GM10266 (cell line): ENCODE data around the gene KCNH3.

Source experiments
- DNase-seq: peaks from one replicate; pipeline ENCODE4 v3.0.0; 2012; ENCODE audit errors: extremely low spot score
- TF ChIP-seq, protein P1 (sequence below): IDR thresholded peaks from 2 replicates; pipeline ENCODE4 v1.5.1; 2012; ENCODE audit warnings: mild to moderate bottlenecking, low read depth; ENCODE audit not compliant: control insufficient read depth, insufficient read depth; ENCODE audit errors: missing control alignments

The KCNH3 gene

DNA sequence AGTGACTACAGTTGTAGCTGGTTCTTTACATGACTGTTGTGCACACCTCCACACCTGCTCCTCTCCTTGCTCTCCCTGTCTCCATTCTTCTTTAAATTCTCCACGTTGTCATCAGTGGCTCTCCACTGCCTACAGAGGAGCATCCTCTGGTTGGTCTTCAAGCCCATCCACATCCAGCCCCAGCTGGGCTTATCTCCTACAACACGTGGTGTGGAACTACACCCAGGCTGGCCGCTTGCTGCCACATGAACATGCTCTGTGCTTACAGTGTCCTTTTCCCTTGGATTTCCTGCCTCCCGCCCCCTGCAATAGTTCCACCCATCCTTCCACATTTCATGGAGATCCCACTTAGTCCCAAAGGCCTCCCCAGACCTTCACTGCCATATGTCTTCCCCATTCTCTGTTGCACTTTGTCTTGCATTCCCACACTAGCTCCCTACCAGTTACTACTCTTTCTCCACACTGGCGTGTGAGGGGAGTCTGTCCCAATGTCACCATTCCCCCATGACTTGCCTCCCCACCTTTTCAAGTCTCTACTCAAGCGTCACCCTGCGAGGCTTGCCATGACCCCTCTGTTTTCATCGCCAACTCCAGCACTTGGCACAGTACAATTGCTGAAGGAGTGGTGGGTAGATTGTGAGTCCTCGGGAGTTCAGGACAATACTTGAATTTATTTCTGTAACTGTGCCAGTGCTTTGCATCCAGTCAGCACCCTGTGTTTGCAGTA lies 38.9 kb downstream of the KCNH3 start:
- TF ChIP-seq, protein P1, sequence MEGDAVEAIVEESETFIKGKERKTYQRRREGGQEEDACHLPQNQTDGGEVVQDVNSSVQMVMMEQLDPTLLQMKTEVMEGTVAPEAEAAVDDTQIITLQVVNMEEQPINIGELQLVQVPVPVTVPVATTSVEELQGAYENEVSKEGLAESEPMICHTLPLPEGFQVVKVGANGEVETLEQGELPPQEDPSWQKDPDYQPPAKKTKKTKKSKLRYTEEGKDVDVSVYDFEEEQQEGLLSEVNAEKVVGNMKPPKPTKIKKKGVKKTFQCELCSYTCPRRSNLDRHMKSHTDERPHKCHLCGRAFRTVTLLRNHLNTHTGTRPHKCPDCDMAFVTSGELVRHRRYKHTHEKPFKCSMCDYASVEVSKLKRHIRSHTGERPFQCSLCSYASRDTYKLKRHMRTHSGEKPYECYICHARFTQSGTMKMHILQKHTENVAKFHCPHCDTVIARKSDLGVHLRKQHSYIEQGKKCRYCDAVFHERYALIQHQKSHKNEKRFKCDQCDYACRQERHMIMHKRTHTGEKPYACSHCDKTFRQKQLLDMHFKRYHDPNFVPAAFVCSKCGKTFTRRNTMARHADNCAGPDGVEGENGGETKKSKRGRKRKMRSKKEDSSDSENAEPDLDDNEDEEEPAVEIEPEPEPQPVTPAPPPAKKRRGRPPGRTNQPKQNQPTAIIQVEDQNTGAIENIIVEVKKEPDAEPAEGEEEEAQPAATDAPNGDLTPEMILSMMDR = no peak
- DNase-seq = no peak

DNA sequence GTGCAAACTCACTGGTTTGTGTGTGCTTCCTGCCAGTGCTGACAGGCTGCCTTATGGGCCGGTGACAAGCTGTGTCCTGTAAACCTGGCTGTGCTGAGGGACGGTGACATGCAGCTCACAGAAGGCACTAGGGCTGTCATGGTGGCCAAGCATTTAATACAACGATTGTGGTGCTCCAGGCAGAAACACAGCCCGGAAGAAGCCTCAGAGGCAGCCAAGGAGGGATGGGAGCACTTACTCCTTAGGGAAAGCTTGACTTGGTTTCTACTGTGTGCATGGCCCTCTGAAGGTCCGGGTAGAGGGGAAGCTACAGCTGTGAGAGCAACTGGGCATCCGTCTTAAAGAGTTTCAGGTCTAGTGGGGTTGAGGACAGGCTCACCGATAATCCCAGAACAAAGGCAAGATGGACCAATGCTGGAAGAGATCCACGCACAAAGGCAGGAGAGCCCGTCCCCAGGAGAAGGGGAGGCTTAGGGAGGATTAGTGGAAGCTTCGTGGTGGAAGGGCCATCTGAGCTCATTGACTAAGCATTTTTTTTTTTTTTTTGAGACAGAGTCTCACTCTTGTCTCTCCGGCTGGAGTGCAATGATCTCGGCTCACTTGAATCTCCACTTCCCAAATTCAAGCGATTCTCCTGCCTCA lies 39.8 kb downstream of the KCNH3 start:
- DNase-seq = no peak
- TF ChIP-seq, protein P1 = no peak

DNA sequence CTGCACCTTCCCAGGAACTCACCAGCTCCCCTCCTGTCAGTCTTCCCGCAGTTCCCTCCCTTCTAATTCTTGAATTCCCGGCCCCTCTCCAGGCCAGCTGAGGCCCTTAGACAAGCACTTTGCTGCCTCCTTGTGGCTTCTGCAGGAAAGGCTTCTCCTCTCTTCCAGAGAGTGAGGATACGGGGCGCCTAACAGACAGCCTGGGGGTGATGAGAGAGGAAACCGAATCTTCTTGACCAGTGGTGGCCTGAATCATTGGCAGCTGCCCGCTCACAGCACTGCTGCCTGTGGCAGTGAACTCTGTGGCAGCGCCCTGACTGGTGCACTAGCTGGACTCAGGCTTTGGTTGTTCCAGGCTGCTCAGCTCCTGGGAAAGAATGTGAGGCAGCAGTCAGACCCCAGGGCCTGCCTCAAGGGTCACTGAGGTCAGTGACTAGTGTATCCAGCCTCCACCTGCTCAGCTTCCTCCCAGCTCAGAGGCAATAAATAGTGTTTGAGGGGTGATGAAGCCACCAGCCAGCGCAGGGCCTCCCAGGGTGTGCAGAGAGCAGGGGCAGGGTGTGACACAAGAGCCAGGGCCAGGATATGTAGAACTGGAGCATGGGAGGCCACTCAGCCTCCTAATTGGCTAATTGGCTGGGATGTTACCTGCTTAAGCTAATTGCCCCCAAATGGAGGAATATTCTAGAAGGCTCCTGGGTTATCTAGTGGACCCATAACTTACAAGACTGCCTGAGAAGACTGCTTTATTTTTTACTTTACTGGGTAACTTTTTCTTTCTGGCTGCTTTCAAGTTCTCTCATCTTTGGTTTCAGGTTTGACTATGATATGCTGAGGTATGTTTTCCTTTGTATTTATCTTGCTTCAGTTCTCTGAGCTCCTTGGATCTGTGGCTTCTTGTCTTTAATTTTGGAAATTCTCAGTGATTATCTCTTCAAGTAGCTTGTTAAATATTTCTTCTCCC lies 42.0 kb downstream of the KCNH3 start:
- peak; percentile 63 for DNase-seq
- TF ChIP-seq, protein P1 = peak; percentile 82

DNA sequence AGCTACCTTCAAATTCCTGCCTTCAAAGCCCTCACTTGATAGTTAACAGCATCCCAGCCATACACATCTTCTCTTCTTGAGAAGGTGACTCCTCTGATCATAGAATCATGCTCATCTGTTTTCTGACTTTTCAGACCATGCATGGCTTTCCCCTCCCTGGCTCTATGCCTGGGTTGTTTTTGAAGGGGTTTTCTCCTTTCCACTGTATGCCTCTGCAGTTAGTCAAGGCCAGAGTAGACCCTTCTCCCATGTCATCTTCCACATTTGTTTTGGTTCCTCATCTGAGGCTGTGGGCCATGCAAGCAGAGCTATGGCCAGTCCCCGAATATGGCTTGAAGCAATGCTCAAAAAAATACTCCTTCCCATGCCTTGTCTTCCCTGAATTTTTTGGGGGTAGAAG lies 43.4 kb downstream of the KCNH3 start:
- peak; percentile 33 for DNase-seq
- TF ChIP-seq, protein P1 = no peak

DNA sequence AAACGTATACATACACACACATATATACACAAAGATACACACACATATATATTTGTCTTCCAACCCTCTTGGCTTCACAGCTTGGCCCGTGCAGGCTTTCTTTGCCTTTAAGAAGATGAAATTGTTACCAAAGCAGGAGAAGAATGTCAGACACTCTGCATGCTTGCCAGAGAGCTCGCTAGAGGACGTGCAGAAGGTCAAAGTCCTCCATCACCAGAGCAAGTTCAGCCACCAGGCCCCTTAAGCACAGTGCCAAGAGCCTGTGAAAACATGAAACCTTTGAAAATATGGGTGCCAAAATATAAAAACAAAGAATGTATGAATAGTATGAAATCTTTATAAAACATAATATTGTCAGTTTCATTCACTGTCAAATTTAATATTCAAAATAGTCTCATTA lies 44.0 kb downstream of the KCNH3 start:
- TF ChIP-seq, protein P1 = no peak
- no peak for DNase-seq

DNA sequence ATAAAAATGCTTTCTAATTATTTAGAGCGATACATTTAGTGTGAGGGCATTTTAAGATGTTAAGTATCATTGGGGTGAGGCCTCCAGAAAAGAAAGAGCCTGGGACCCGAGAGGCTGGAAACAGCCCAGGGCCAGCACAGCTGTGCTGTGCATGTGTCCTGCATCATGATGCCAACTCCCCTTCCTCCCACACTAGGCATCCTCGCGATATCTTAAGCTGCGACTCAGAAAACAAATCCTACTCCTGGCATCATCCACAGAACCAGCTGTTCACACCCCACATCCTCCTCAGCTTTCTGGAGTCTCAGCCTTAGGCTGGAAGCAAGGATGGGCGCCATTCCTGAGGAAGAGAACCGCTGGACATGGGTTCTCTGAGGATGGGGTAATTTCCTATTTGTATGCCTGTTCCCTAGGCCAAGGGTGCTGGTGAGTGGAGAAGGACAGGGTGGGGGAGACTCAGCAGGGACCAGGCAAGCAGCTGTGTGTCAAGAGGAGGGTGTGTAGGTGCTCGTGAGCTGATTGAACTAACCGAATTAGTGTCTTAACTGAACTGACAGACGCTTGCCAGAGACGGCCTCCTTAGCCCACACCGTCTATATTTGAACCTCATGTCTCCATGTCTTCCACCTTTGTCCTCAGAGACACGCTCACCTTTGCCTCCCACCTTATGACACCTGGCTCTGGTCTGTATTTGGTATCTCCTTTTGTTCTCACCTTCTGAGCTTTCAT lies 44.7 kb downstream of the KCNH3 start:
- TF ChIP-seq, protein P1 = no peak
- DNase-seq = no peak
